SH-SY5Y (cell line): Measurements from ENCODE around the gene PRTN3.

Experiments used
- GATA2 ChIP-seq: IDR thresholded peaks from 2 replicates; pipeline ENCODE4 v1.6.1; 2011; ENCODE audit warnings: mild to moderate bottlenecking, low read depth, low read length
- GATA3 ChIP-seq: IDR thresholded peaks from 2 replicates; pipeline ENCODE4 v1.6.1; 2011; ENCODE audit warnings: low read depth, mild to moderate bottlenecking, low read length, moderate library complexity

DNA sequence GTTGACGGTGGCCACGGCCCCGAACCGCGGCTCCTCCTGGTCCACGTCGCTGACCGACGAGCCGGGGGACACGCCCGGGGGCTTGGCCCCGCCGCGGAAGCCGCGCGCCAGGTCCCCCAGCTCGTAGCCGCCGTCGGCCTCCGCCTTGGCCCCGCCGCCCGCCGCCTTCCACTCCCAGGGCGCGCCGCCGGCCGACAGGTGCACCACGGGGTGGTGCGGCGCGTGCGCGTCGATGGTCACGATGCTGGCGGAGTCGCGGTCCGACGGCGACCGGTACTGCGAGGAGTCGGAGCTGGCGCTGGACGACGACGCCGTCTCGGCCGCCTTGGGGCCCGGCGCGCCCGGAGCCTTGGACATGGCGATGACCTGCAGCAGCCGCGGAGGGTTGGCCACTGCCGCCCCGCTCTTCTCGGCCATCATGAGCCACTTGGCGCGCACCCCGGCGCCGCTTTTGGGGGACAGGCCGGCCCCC is 28.0 kb upstream of the PRTN3 start:
- no peak for TF ChIP-seq GATA2
- TF ChIP-seq GATA3: no peak
